ENCODE results near the gene CDH10. TPM values are rescaled to one million over a fixed set of nuclear protein-coding genes. Genes with fewer than 3 reads are reported as not detected.

Gene CDH10
- total RNA-seq, 1 experiment from 2014 or later, result 0.31 TPM

DNA sequence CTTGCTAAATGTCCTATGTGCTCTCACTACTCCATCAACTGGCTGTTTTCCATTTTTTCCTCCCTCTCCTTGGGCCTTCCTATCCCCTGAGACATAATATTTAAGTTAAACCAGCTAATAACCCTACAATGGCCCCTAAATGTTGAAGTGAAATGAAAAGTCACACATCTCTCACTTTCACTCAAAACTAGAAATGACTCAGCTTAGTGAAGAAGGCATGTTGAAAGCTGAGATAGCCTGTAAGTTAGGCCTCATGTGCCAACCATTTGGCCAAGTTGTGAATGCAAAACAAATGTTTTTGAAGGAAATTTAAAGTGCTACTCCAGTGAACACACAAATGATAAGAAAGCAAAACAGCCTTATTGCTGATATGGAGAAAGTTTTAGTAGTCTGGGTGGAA, 48.8 kb upstream of the CDH10 start:
- Histone ChIP-seq H3K9ac (ENCODE audit: extremely low read depth, insufficient read length, low read length) (no peak overlapping the region), H2AFZ (ENCODE audit: low read length) (no peak overlapping the region), H3K18ac (ENCODE audit: insufficient read length, low read depth, low read length) (no peak overlapping the region), H3K27ac (ENCODE audit: insufficient read length, low read depth, low read length) (no peak overlapping the region), H3K14ac (ENCODE audit: insufficient read depth, low read length) (no peak overlapping the region), H3K4me2 (ENCODE audit: insufficient read depth, insufficient read length, low read length) (no peak overlapping the region), H4K5ac (ENCODE audit: insufficient read length, low read depth, low read length) (no peak overlapping the region), H3K27me3 (ENCODE audit: insufficient read depth, low read length) (no peaks in the 10 kb centered on the region), H3K9me3 (ENCODE audit: control insufficient read depth, low read depth, low read length) (no peaks in the 10 kb centered on the region), H3K4me1 (ENCODE audit: insufficient read depth, low read length) (no peaks in the 10 kb centered on the region), H3T11ph (ENCODE audit: low read length) (no peak overlapping the region), H2BK5ac (ENCODE audit: insufficient read length, low read length) (no peak overlapping the region), H3K23ac (ENCODE audit: insufficient read length, low read depth, low read length) (no peak overlapping the region), H4K91ac (ENCODE audit: insufficient read length, low read depth, low read length) (no peak overlapping the region), H4K20me1 (ENCODE audit: control insufficient read depth, insufficient read depth, insufficient read length) (no peaks in the 10 kb centered on the region), H2BK15ac (ENCODE audit: low read depth, low read length) (no peak overlapping the region), H2AK5ac (ENCODE audit: insufficient read length, low read length) (no peak overlapping the region), H3K56ac (ENCODE audit: insufficient read length, low read depth, low read length) (no peak overlapping the region), H4K8ac (replicated peaks; ENCODE audit: insufficient read length, low read depth, low read length) (no peak overlapping the region), H3K4ac (ENCODE audit: low read depth, low read length) (no peak overlapping the region), H3K23me2 (ENCODE audit: insufficient read length, low read depth, low read length, poor library complexity, severe bottlenecking) (no peaks in the 10 kb centered on the region), H2BK20ac (ENCODE audit: low read depth, low read length, poor library complexity, severe bottlenecking) (no peak overlapping the region), H3K79me2 (ENCODE audit: insufficient read depth, low read length) (no peaks in the 10 kb centered on the region), H3K79me1 (ENCODE audit: insufficient read depth, low read depth, low read length, poor library complexity, severe bottlenecking) (no peaks in the 10 kb centered on the region), H2BK12ac (ENCODE audit: insufficient read length, low read depth, low read length) (no peak overlapping the region), H2BK120ac (ENCODE audit: low read depth, low read length, poor library complexity, severe bottlenecking) (no peak overlapping the region)
- H3K4me3 Mint-ChIP-seq, result no peak overlapping the region
- peaks cover 6 to 10% of the 10 kb centered on the region in 2 experiments; a peak in 4 of 5 replicates for H3K9me3 Mint-ChIP-seq
- TF ChIP-seq, protein P1, sequence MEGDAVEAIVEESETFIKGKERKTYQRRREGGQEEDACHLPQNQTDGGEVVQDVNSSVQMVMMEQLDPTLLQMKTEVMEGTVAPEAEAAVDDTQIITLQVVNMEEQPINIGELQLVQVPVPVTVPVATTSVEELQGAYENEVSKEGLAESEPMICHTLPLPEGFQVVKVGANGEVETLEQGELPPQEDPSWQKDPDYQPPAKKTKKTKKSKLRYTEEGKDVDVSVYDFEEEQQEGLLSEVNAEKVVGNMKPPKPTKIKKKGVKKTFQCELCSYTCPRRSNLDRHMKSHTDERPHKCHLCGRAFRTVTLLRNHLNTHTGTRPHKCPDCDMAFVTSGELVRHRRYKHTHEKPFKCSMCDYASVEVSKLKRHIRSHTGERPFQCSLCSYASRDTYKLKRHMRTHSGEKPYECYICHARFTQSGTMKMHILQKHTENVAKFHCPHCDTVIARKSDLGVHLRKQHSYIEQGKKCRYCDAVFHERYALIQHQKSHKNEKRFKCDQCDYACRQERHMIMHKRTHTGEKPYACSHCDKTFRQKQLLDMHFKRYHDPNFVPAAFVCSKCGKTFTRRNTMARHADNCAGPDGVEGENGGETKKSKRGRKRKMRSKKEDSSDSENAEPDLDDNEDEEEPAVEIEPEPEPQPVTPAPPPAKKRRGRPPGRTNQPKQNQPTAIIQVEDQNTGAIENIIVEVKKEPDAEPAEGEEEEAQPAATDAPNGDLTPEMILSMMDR (conservative IDR thresholded peaks at IDR 0.05), result no peak
- H3K27ac Mint-ChIP-seq, result no peak overlapping the region
- no peaks in the 10 kb centered on the region for H3K27me3 Mint-ChIP-seq (ENCODE audit: low read depth)
- DNase-seq, result no peak
- H3K4me1 Mint-ChIP-seq, result no peaks in the 10 kb centered on the region
- no peaks in the 10 kb centered on the region; a peak in 1 of 7 replicates for H3K36me3 Mint-ChIP-seq (ENCODE audit: insufficient read depth in 1 of 3, low read depth in 3 of 3)

Measured in H9 (cell line).